D721Med (cell line): ENCODE results near the gene GPR68.
"Not testable (repeated sequence)": the region's sequence is repeated elsewhere in the genome, so short reads cannot be mapped to it uniquely, and the experiment has no call there.

Experiments
- DNase-seq: peaks from one replicate; pipeline ENCODE4 v3.0.0; 2011; ENCODE audit warnings: low spot score; ENCODE audit not compliant: insufficient read length
- FAIRE-seq: peaks from 2 replicates; lab custom pipeline; 2011; peaks lifted over from hg19 to GRCh38; lab: Jason Lieb, UNC
- CTCF ChIP-seq: IDR thresholded peaks from 2 replicates; pipeline ENCODE4 v1.5.1; 2012; ENCODE audit warnings: mild to moderate bottlenecking, control low read depth; ENCODE audit not compliant: insufficient read depth; ENCODE audit errors: missing control alignments

GPR68 gene

GRCh38 chr14:91267965-91268437 is 23.5 kb upstream of the GPR68 start:
- FAIRE-seq (no peak), DNase-seq (no peak)
- TF ChIP-seq CTCF, result no peak

GRCh38 chr14:91266276-91266675 is 21.8 kb upstream of the GPR68 start:
- not testable (repeated sequence) for DNase-seq, FAIRE-seq

- DNase-seq, result no peak
- TF ChIP-seq CTCF, result no peak
- no peak for FAIRE-seq
These were observed 20.9 kb upstream of the GPR68 start for GRCh38 chr14:91265404-91265803.

GRCh38 chr14:91264151-91265150 is 19.9 kb upstream of the GPR68 start:
- no peak for FAIRE-seq
- TF ChIP-seq CTCF, result no peak
- DNase-seq, result no peak

GRCh38 chr14:91263329-91263728 is 18.8 kb upstream of the GPR68 start:
- TF ChIP-seq CTCF, result no peak
- FAIRE-seq, result no peak
- no peak for DNase-seq

- TF ChIP-seq CTCF, result no peak
- no peak for FAIRE-seq
- DNase-seq, result no peak
These were observed 17.6 kb upstream of the GPR68 start for GRCh38 chr14:91261986-91262549.

- no peak for TF ChIP-seq CTCF
- DNase-seq (no peak), FAIRE-seq (no peak)
These were observed 16.6 kb upstream of the GPR68 start for GRCh38 chr14:91261115-91261514.
